HL-60 (cell line): Measurements from ENCODE around the gene ZNF132.

Experiments
- DNase-seq, 2 experiments: peaks; one replicate each; pipeline ENCODE4 v3.0.0-alpha.2; 2010 to 2020; ENCODE audit warnings: low read depth in 1 of 2, low spot score in 1 of 2
- H3K27ac ChIP-seq: fragments of 250-450 bp; sonication (Bioruptor Pico); replicated peaks from 2 replicates; pipeline ENCODE4 v1.5.1; 2020; ENCODE audit warnings: mild to moderate bottlenecking, moderate library complexity
- H3K27me3 ChIP-seq: fragments of 250-450 bp; sonication (Bioruptor Pico); 2 replicates; pipeline ENCODE4 v1.5.1; 2021; ENCODE audit warnings: mild to moderate bottlenecking, moderate library complexity; ENCODE audit not compliant: insufficient read depth, poor library complexity, severe bottlenecking
- H3K4me3 ChIP-seq: replicated peaks from 2 replicates; pipeline ENCODE4 v1.5.1; 2011; ENCODE audit warnings: mild to moderate bottlenecking, control low read depth, low read length; ENCODE audit not compliant: insufficient read depth
- CTCF ChIP-seq: IDR thresholded peaks from one replicate; pipeline ENCODE4 v1.5.1; 2011; ENCODE audit warnings: low read length, control low read depth, inconsistent platforms; ENCODE audit not compliant: insufficient read depth
- GABPA ChIP-seq: IDR thresholded peaks from 2 replicates; pipeline ENCODE4 v1.6.1; 2012; ENCODE audit warnings: low read depth
- POLR2AphosphoS5 ChIP-seq: IDR thresholded peaks from 2 replicates; pipeline ENCODE4 v1.6.1; 2012; ENCODE audit warnings: low read depth
- REST ChIP-seq: IDR thresholded peaks from 2 replicates; pipeline ENCODE4 v1.6.1; 2012; ENCODE audit warnings: low read depth; ENCODE audit not compliant: insufficient replicate concordance
- SPI1 ChIP-seq: IDR thresholded peaks from 2 replicates; pipeline ENCODE4 v1.6.1; 2012; ENCODE audit warnings: low read depth, mild to moderate bottlenecking, borderline replicate concordance

ZNF132 gene

GRCh38 chr19:58460039-58460438 is 20.1 kb upstream of the ZNF132 start:
- no peak overlapping the region for H3K27ac ChIP-seq
- no peaks in the 10 kb centered on the region for H3K27me3 ChIP-seq
- TF ChIP-seq POLR2AphosphoS5 (no peak), GABPA (no peak), REST (no peak), CTCF (no peak), SPI1 (no peak)
- no peak overlapping the region for H3K4me3 ChIP-seq
- DNase-seq, result no peak

- DNase-seq, result no peak
- TF ChIP-seq SPI1, result no peak
- no peak for TF ChIP-seq GABPA
- TF ChIP-seq CTCF, result no peak
- no peak for TF ChIP-seq REST
- no peak for TF ChIP-seq POLR2AphosphoS5
- Histone ChIP-seq H3K4me3 (no peak overlapping the region), H3K27me3 (no peaks in the 10 kb centered on the region), H3K27ac (no peak overlapping the region)
Measured at GRCh38 chr19:58456111-58456510, 16.2 kb upstream of the ZNF132 start.

GRCh38 chr19:58455306-58455705 is 15.4 kb upstream of the ZNF132 start:
- H3K4me3 ChIP-seq, result no peak overlapping the region
- H3K27me3 ChIP-seq, result no peaks in the 10 kb centered on the region
- DNase-seq, result no peak
- TF ChIP-seq REST (no peak), POLR2AphosphoS5 (no peak), CTCF (no peak), GABPA (no peak)
- no peak overlapping the region for H3K27ac ChIP-seq
